ENCODE results near the gene NDUFS4. TPM values are rescaled to one million over a fixed set of nuclear protein-coding genes. Genes with fewer than 3 reads are reported as not detected.
"Not testable (repeated sequence)": the region's sequence is repeated elsewhere in the genome, so short reads cannot be mapped to it uniquely, and the experiment has no call there.

Gene NDUFS4
- total RNA-seq, 1 donor: 118 TPM

DNA sequence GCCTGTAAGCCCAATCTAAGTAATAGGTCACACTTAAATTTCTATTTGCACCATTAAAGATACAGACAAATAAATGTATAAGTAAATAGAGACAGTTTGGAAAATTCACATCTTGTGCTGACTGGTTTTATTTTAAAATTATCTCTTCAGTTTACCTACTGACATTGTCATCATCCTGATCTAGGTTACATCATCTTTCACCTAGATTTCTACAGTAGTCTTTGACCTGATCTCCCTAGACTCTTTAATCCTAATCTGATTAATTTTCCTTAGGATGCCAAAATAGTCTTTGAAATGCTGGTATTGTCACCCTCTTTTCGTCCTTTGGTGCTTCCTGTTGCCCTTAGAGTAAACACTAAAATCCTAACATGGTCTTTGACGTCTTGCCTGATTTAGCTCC, 43.9 kb downstream of the NDUFS4 start:
- H3K4me3 ChIP-seq (ENCODE audit: low read depth, low read length): no peak overlapping the region
- TF ChIP-seq, protein P1, sequence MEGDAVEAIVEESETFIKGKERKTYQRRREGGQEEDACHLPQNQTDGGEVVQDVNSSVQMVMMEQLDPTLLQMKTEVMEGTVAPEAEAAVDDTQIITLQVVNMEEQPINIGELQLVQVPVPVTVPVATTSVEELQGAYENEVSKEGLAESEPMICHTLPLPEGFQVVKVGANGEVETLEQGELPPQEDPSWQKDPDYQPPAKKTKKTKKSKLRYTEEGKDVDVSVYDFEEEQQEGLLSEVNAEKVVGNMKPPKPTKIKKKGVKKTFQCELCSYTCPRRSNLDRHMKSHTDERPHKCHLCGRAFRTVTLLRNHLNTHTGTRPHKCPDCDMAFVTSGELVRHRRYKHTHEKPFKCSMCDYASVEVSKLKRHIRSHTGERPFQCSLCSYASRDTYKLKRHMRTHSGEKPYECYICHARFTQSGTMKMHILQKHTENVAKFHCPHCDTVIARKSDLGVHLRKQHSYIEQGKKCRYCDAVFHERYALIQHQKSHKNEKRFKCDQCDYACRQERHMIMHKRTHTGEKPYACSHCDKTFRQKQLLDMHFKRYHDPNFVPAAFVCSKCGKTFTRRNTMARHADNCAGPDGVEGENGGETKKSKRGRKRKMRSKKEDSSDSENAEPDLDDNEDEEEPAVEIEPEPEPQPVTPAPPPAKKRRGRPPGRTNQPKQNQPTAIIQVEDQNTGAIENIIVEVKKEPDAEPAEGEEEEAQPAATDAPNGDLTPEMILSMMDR (IDR thresholded peaks at IDR 0.05; ENCODE audit: insufficient read depth, low read length): no peak
- DNase-seq (ENCODE audit: low read depth): no peak

DNA sequence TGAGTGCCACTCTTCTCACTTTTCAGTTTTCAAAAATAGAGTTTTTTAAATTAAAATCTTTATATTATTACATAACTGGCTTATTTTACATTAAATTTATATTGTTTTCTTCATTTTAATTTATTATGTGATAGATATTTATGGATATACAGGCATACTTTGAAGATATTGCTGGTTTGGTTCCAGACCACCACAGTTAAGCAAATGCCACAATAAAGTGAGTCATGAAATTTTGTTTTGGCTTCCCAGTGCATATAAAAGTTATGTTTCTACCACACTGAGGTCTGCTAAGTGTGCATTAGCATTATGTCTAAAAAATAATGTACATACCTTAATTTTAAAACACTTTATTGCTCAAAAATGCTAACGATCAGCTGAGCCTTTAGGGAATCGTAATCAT, 47.4 kb downstream of the NDUFS4 start:
- TF ChIP-seq, protein P1 (IDR thresholded peaks at IDR 0.05; ENCODE audit: insufficient read depth, low read length): no peak
- DNase-seq (ENCODE audit: low read depth): peak; percentile 25
- no peak overlapping the region for H3K4me3 ChIP-seq (ENCODE audit: low read depth, low read length)

DNA sequence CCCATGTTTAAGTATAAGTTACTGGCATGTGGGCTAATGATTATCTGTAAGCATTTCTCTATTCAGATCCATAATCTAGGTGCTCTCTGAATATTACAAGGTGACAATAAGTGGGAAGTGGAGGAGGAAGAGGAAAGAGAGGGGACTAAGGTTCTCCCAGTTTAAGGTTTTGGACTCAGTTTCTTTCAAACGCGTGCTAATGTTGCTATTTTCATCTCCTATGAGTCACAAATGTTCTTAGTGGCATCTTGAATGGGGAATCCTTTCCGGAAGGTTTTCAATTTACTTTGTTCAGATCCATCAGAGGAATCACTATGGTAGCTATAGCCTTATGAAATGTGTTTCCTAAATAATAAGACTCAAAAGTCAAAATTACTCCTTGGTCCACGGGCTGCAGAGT, 48.5 kb downstream of the NDUFS4 start:
- DNase-seq (ENCODE audit: low read depth); H3K4me3 ChIP-seq (ENCODE audit: low read depth, low read length): not testable (repeated sequence)

DNA sequence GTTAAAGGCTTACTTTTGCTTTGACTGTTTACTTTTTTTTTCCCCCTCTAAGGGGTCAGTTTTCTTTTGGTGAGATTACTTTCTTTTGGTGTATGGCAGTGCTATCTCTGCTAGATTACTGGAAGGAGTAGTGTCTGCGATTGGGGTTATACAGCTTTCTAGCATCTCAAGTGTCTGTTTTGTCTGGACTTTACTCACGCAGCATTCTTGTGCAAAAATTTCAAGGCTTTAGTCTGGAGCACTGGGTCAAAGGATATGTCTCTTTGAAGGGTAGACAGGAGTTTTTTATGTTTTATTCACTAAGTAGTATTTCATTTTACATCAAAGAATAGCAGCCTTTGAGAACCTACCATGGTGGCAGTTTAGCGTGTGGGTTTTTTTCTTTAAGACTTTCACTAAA, 52.6 kb downstream of the NDUFS4 start:
- no peak overlapping the region for H3K4me3 ChIP-seq (ENCODE audit: low read depth, low read length)
- no peak for DNase-seq (ENCODE audit: low read depth)
- TF ChIP-seq, protein P1 (IDR thresholded peaks at IDR 0.05; ENCODE audit: insufficient read depth, low read length): no peak

DNA sequence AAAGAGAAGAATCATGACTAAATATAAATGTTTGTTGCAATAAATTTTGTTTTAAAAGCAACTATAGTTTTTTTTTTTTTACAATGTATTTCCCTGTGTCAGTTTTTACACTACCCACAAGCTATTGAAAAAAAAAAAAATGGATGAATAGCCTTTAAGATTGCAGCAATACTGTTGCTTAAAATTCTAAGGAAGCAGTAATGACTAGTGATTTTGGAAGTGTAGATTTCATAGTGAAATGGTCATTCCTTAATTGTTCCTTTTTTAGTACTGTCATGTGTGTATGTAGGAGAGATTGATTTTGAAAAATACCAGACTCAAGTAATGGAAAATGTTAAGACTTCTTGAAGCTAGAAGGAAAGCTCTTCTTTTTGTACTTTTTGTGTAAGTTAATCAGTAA, 53.1 kb downstream of the NDUFS4 start:
- TF ChIP-seq, protein P1 (IDR thresholded peaks at IDR 0.05; ENCODE audit: insufficient read depth, low read length): no peak
- H3K4me3 ChIP-seq (ENCODE audit: low read depth, low read length): no peak overlapping the region
- DNase-seq (ENCODE audit: low read depth): no peak

DNA sequence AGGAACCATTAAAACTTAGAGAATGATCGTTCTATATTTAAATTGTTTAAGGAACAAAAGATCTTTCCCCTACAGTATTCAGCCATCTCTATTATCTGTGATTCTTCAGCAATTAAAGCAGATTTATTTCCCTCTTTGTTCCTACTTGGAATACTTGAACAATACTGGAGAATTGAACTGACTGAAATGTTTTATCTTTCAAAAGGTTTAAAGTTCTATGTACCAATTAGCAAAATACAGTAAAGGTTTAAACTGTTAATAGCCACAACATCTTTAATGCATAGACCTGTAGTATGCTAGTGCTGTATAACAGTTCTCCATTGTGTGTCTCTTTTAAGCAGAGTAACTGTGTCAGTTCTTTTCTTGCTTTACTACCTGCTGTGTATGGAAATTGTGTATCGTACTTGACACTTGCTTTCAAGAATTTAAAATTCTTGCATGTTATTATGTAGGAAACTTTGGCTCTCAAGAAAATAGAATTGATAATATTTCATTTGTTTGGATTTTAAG, 54.0 kb downstream of the NDUFS4 start:
- H3K4me3 ChIP-seq (ENCODE audit: low read depth, low read length): no peak overlapping the region
- TF ChIP-seq, protein P1 (IDR thresholded peaks at IDR 0.05; ENCODE audit: insufficient read depth, low read length): no peak
- DNase-seq (ENCODE audit: low read depth): no peak

DNA sequence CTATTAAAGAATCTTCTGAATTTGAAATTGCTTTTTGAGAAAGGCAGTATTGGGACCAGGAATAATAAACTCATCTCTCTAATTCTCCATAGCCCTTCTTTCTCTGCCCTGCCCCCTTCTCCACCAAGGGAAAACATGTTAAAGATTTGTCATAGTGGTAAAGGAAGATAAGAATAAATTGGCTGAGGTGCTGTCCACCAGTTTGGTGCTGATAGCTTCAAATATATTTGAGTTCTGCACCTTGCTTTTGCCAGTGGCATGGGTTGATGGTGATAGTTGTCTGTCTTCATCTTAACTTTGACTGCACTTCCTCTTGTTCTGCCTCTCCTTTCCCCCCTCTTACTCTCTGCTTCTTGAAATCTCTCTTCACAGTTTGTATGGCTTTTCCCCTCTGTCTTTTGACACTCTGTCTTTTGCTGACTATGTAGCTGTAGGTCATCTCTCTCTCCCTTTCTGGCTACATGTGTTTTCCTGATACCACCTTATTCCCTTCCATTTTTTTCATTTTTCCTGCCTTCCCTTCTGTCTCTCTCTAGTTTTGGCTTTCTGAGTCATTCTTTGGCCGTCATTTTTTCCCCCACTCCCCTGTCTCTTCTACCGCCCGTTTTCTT, 56.6 kb downstream of the NDUFS4 start:
- TF ChIP-seq, protein P1 (IDR thresholded peaks at IDR 0.05; ENCODE audit: insufficient read depth, low read length): no peak
- no peak overlapping the region for H3K4me3 ChIP-seq (ENCODE audit: low read depth, low read length)
- peak; percentile 22 for DNase-seq (ENCODE audit: low read depth)

Measured in fibroblast of the aortic adventitia (primary cell).